ENCODE results near the gene MEF2D. TPM values are rescaled to one million over a fixed set of nuclear protein-coding genes. Genes with fewer than 3 reads are reported as not detected.

The MEF2D gene
- polyA plus RNA-seq (ENCODE audit: insufficient read length in 4 of 4): 10 to 100 TPM; 23.3 to 24.8 (median 24.3) TPM

- no peak for DNase-seq (ENCODE audit: low read depth in 4 of 4, low spot score in 3 of 4)
These were observed at the start of gene MEF2D for GRCh38 chr1:156500543-156500792. Gene MEF2D (minus strand): TSS chr1:156500775. CDS start chr1:156483292, 17,483 bp downstream.

GRCh38 chr1:156550346-156550745 lies 49.8 kb upstream of the MEF2D start:
- DNase-seq (ENCODE audit: low read depth in 4 of 4, low spot score in 3 of 4): no peak

- DNase-seq (ENCODE audit: low read depth in 4 of 4, low spot score in 3 of 4): no peak
These were observed 49.3 kb upstream of the MEF2D start for GRCh38 chr1:156549831-156550230.

GRCh38 chr1:156549390-156549789 lies 48.8 kb upstream of the MEF2D start:
- DNase-seq (ENCODE audit: low read depth in 4 of 4, low spot score in 3 of 4): no peak

GRCh38 chr1:156547982-156548381 lies 47.4 kb upstream of the MEF2D start:
- DNase-seq (ENCODE audit: low read depth in 4 of 4, low spot score in 3 of 4): no peak

- no peak for DNase-seq (ENCODE audit: low read depth in 4 of 4, low spot score in 3 of 4)
These were observed 46.9 kb upstream of the MEF2D start for GRCh38 chr1:156547434-156547833.

GRCh38 chr1:156546267-156546666 lies 45.7 kb upstream of the MEF2D start:
- no peak for DNase-seq (ENCODE audit: low read depth in 4 of 4, low spot score in 3 of 4)

- no peak for DNase-seq (ENCODE audit: low read depth in 4 of 4, low spot score in 3 of 4)
These were observed 44.1 kb upstream of the MEF2D start for GRCh38 chr1:156544592-156545102.

- no peak for DNase-seq (ENCODE audit: low read depth in 4 of 4, low spot score in 3 of 4)
These were observed 42.5 kb upstream of the MEF2D start for GRCh38 chr1:156543066-156543465.

- no peak for DNase-seq (ENCODE audit: low read depth in 4 of 4, low spot score in 3 of 4)
These were observed 40.4 kb upstream of the MEF2D start for GRCh38 chr1:156540955-156541354.

- no peak for DNase-seq (ENCODE audit: low read depth in 4 of 4, low spot score in 3 of 4)
These were observed 39.3 kb upstream of the MEF2D start for GRCh38 chr1:156539818-156540355.

GRCh38 chr1:156538711-156539440 lies 38.3 kb upstream of the MEF2D start:
- no peak for DNase-seq (ENCODE audit: low read depth in 4 of 4, low spot score in 3 of 4)

GRCh38 chr1:156537027-156537426 lies 36.5 kb upstream of the MEF2D start:
- DNase-seq (ENCODE audit: low read depth in 4 of 4, low spot score in 3 of 4): no peak

- no peak for DNase-seq (ENCODE audit: low read depth in 4 of 4, low spot score in 3 of 4)
These were observed 34.0 kb upstream of the MEF2D start for GRCh38 chr1:156534424-156535060.

- DNase-seq (ENCODE audit: low read depth in 4 of 4, low spot score in 3 of 4): no peak
These were observed 33.1 kb upstream of the MEF2D start for GRCh38 chr1:156533568-156534220.

GRCh38 chr1:156532374-156532773 lies 31.8 kb upstream of the MEF2D start:
- no peak for DNase-seq (ENCODE audit: low read depth in 4 of 4, low spot score in 3 of 4)

- DNase-seq (ENCODE audit: low read depth in 4 of 4, low spot score in 3 of 4): no peak
These were observed 29.4 kb upstream of the MEF2D start for GRCh38 chr1:156530006-156530405.

GRCh38 chr1:156528875-156529425 lies 28.4 kb upstream of the MEF2D start:
- DNase-seq (ENCODE audit: low read depth in 4 of 4, low spot score in 3 of 4): no peak

GRCh38 chr1:156528231-156528630 lies 27.7 kb upstream of the MEF2D start:
- DNase-seq (ENCODE audit: low read depth in 4 of 4, low spot score in 3 of 4): no peak

- DNase-seq (ENCODE audit: low read depth in 4 of 4, low spot score in 3 of 4): no peak
These were observed 27.0 kb upstream of the MEF2D start for GRCh38 chr1:156527584-156527983.

GRCh38 chr1:156525856-156526489 lies 25.4 kb upstream of the MEF2D start:
- DNase-seq (ENCODE audit: low read depth in 4 of 4, low spot score in 3 of 4): no peak

Measured in right renal pelvis (tissue), 4 donors.